ENCODE results near the gene LDOC1. TPM values are rescaled to one million over a fixed set of nuclear protein-coding genes. Genes with fewer than 3 reads are reported as not detected.
"Not testable (repeated sequence)": the region's sequence is repeated elsewhere in the genome, so short reads cannot be mapped to it uniquely, and the experiment has no call there.

LDOC1 gene
- total RNA-seq, 6 experiments from 2014 or later: 0.18 to 1.8 (median 1.1) TPM

DNA sequence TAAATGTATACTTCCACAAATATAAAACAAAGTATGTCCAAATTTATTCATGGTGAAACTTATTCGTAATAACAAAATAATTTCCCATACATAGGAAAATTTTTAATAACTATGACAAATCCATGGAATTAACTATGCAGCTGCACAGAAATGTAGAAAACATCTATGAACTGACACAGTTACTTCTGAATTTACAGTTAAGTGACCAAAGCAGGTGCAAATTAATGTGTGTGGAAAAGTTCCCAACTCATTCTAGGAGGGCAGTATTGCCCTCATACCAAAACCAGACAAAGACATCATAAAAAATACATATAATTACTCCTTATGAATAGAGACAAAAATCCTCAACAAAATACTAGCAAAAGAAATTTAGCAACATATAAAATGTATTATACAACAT is 12.5 kb downstream of the LDOC1 start:
- H3K4me3 ChIP-seq: no peak overlapping the region
- no peak for DNase-seq
- no peaks in the 10 kb centered on the region for H3K36me3 ChIP-seq
- no peaks in the 10 kb centered on the region for H3K9me3 ChIP-seq
- peaks cover 0 to 6% of the 10 kb centered on the region in 2 donors for H3K27me3 ChIP-seq
- intact Hi-C loops (cut with DNase I): no loop called here
- no peaks in the 10 kb centered on the region for H3K4me1 ChIP-seq
- no peak overlapping the region for H3K27ac ChIP-seq
- 41% methylated on average over 1 of the region's 1 CpG for WGBS (ENCODE audit: insufficient coverage, low coverage, low lambda C conversion rate, missing lambda C conversion rate)
- no peak for TF ChIP-seq POLR2A (IDR thresholded peaks at IDR 0.05)
- TF ChIP-seq, protein P1, sequence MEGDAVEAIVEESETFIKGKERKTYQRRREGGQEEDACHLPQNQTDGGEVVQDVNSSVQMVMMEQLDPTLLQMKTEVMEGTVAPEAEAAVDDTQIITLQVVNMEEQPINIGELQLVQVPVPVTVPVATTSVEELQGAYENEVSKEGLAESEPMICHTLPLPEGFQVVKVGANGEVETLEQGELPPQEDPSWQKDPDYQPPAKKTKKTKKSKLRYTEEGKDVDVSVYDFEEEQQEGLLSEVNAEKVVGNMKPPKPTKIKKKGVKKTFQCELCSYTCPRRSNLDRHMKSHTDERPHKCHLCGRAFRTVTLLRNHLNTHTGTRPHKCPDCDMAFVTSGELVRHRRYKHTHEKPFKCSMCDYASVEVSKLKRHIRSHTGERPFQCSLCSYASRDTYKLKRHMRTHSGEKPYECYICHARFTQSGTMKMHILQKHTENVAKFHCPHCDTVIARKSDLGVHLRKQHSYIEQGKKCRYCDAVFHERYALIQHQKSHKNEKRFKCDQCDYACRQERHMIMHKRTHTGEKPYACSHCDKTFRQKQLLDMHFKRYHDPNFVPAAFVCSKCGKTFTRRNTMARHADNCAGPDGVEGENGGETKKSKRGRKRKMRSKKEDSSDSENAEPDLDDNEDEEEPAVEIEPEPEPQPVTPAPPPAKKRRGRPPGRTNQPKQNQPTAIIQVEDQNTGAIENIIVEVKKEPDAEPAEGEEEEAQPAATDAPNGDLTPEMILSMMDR (IDR thresholded peaks at IDR 0.05): no peak
- ATAC-seq: no peak

DNA sequence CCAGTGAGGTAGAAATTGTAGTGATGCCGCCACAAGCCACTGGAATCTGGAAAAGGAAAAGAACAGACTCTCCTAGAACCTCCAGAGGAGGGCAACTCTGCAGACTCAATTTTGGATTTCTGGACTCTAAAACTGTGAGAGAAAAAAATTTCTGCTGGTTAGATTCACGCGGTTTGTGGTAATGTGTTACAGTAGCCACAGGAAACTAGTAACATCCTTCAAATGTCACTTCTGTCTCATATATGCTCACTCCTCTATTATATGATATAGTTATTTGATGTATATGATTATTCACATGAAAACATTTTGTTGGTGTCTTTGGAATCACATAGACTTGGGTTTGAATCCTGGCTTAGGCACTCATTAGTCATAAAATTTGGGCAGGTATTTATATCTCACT is 18.8 kb downstream of the LDOC1 start:
- 48% methylated on average over 3 of the region's 3 CpGs for WGBS (ENCODE audit: insufficient coverage, low coverage, low lambda C conversion rate, missing lambda C conversion rate)
- ATAC-seq (no peak), DNase-seq (no peak)
- H3K9me3 ChIP-seq: peaks cover 0 to 4% (median 0%) of the 10 kb centered on the region in 4 donors
- H3K36me3 ChIP-seq: no peaks in the 10 kb centered on the region
- H3K27me3 ChIP-seq: no peaks in the 10 kb centered on the region
- H3K4me1 ChIP-seq: no peaks in the 10 kb centered on the region
- no peak for TF ChIP-seq POLR2A (IDR thresholded peaks at IDR 0.05)
- TF ChIP-seq, protein P1 (IDR thresholded peaks at IDR 0.05): no peak
- H3K4me3 ChIP-seq: no peak overlapping the region
- intact Hi-C loops (cut with DNase I): no loop called here
- no peak overlapping the region for H3K27ac ChIP-seq

DNA sequence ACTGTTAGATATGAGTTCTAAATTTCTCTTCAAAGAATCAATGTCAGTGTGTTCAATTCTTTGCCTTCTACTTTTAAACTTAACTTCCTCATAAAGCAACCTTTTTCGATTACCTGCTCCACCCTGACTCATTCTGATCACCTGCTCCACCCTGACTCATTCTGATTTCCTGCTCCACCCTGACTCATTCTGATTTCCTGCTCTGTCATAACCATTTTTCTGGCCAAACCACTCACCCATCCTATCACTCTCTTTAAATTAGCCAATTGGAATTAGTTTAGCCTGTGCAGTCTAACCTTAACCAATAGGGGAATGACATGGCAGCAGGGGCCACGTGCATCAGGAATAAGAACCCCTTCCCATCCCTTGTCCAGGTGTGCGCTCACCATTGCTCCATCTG is 21.7 kb downstream of the LDOC1 start:
- H3K9me3 ChIP-seq; H3K4me1 ChIP-seq; intact Hi-C loops (cut with DNase I); ATAC-seq; H3K36me3 ChIP-seq; DNase-seq; H3K27ac ChIP-seq; H3K4me3 ChIP-seq; H3K27me3 ChIP-seq: not testable (repeated sequence)
- 48% methylated on average over 3 of the region's 3 CpGs for WGBS (ENCODE audit: insufficient coverage, low coverage, low lambda C conversion rate, missing lambda C conversion rate)

DNA sequence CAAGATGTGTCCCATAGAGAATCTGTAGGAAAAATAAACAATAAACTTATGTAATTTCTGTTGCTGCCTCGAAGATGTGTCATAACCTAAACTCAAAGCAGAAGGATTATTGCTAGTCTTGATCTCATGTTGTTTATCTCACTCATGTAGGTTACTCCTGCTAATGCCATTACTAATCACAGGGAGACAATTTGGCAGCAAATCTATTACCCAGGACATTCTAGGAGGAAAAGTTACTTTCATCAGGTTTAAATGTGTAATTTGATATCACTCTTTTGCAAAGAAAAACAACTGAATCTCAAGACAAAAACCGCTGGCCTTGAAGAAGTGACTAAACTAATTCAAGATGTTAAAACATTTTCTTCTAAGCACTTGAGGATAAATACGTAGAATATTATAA is 34.0 kb downstream of the LDOC1 start:
- Histone ChIP-seq H3K4me3 (no peak overlapping the region), H3K27me3 (no peaks in the 10 kb centered on the region), H3K36me3 (no peaks in the 10 kb centered on the region), H3K9me3 (no peaks in the 10 kb centered on the region), H3K4me1 (no peaks in the 10 kb centered on the region), H3K27ac (no peak overlapping the region)
- WGBS (ENCODE audit: insufficient coverage, low coverage, low lambda C conversion rate, missing lambda C conversion rate): 24% methylated on average over 3 of the region's 3 CpGs
- DNase-seq (no peak), ATAC-seq (no peak)
- no peak for TF ChIP-seq POLR2A (IDR thresholded peaks at IDR 0.05)
- TF ChIP-seq, protein P1 (IDR thresholded peaks at IDR 0.05): no peak
- intact Hi-C loops (cut with DNase I): no loop called here

DNA sequence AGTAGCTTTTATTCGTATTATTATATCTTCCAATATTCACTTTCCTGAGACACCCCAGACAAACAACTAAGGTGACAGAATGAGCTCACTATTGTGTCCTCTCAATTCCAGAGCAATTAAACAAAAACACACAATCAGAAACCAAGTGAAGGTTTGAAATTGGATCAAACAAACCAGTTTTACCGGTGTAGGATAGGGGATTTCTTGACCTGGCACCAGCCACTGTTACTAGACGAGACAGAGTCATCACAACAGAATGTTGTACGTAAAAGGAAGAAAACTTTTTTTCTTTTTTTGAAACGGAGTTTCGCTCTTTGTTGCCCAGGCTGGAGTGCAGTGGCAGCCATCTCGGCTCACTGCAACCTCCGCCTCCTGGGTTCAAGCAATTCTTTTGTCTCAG is 43.7 kb downstream of the LDOC1 start:
- 63% methylated on average over 8 of the region's 8 CpGs for WGBS (ENCODE audit: insufficient coverage, low coverage, low lambda C conversion rate, missing lambda C conversion rate)
- H3K36me3 ChIP-seq: no peaks in the 10 kb centered on the region
- H3K4me1 ChIP-seq: no peaks in the 10 kb centered on the region
- no peak for TF ChIP-seq POLR2A (IDR thresholded peaks at IDR 0.05)
- TF ChIP-seq, protein P1 (IDR thresholded peaks at IDR 0.05): no peak
- H3K27ac ChIP-seq: no peak overlapping the region
- intact Hi-C loops (cut with DNase I): no loop called here
- no peaks in the 10 kb centered on the region for H3K27me3 ChIP-seq
- H3K9me3 ChIP-seq: no peaks in the 10 kb centered on the region
- ATAC-seq (no peak), DNase-seq (no peak)
- H3K4me3 ChIP-seq: no peak overlapping the region

Data from right lobe of liver (tissue), 6 donors.